Lung (tissue), 12 donors: Measurements from ENCODE around the gene ID1. TPM values are rescaled to one million over a fixed set of nuclear protein-coding genes. Genes with fewer than 3 reads are reported as not detected.
"Not testable (repeated sequence)": the region's sequence is repeated elsewhere in the genome, so short reads cannot be mapped to it uniquely, and the experiment has no call there.

Source experiments
- ATAC-seq: fragments of 200-7000 bp; cut with Tn5 transposase; one replicate; pipeline ENCODE4 v1.9.1; 2020; ENCODE audit warnings: moderate number of reproducible peaks; ENCODE audit not compliant: insufficient read depth, low FRiP score
- DNase-seq, 3 donors: peaks; one replicate each; pipeline ENCODE4 v3.0.0-alpha.2; 2013 to 2017
- H3K27ac ChIP-seq, 2 donors: one replicate each; pipeline ENCODE4 v1.5.1; 2013; ENCODE audit warnings: mild to moderate bottlenecking in 2 of 2, moderate library complexity in 2 of 2, control low read depth in 1 of 2, inconsistent platforms in 1 of 2, low read depth in 1 of 2, low read length in 1 of 2
- H3K27me3 ChIP-seq, 3 donors: one replicate each; pipeline ENCODE4 v1.5.1; 2013; ENCODE audit warnings: low read length in 2 of 3; ENCODE audit not compliant: control insufficient read depth in 3 of 3, insufficient read depth in 3 of 3
- H3K36me3 ChIP-seq, 4 donors: one replicate each; pipeline ENCODE4 v1.5.1; 2013; ENCODE audit warnings: low read length in 4 of 4, mild to moderate bottlenecking in 1 of 4, moderate library complexity in 1 of 4; ENCODE audit not compliant: control insufficient read depth in 4 of 4, insufficient read depth in 4 of 4
- H3K4me1 ChIP-seq, 5 donors: one replicate each; pipeline ENCODE4 v1.5.1; 2013; ENCODE audit warnings: low read length in 5 of 5, mild to moderate bottlenecking in 2 of 5, moderate library complexity in 1 of 5; ENCODE audit not compliant: control insufficient read depth in 5 of 5, insufficient read depth in 5 of 5
- H3K4me3 ChIP-seq: one replicate; pipeline ENCODE4 v1.5.1; 2013; ENCODE audit warnings: mild to moderate bottlenecking, control low read depth, moderate library complexity
- H3K9ac ChIP-seq, 2 donors: one replicate each; pipeline ENCODE4 v1.5.1; 2013; ENCODE audit warnings: low read length in 2 of 2, control low read depth in 1 of 2; ENCODE audit not compliant: insufficient read depth in 1 of 2
- H3K9me3 ChIP-seq, 4 donors: one replicate each; pipeline ENCODE4 v1.5.1; 2013; ENCODE audit warnings: low read length in 3 of 4, mild to moderate bottlenecking in 1 of 4, moderate library complexity in 1 of 4; ENCODE audit not compliant: control insufficient read depth in 4 of 4, insufficient read depth in 3 of 4
- WGBS, 2 donors: extraction: QIAGEN DNeasy Blood & Tissue Kit; methylation state at CpG; one replicate each; pipeline ENCODE4 v1.1.7; 2013; 5-methylcytosine and 5-hydroxymethylcytosine counted together
- polyA plus RNA-seq, 2 donors: library from polyadenylated mRNA; stranded (reverse); fragments of 200-250 nt; gene quantifications; one replicate each; pipeline ENCODE4 v1.2.1, GENCODE V29; 2013
- total RNA-seq, 2 donors: library from RNA; depleted of rRNA in 1 of 2; stranded (reverse); fragments of >200 nt in 1 of 2; gene quantifications; one replicate each; pipeline ENCODE4 v1.2.1, GENCODE V29; 2014 to 2021
- TF ChIP-seq, protein P1 (sequence below): IDR thresholded peaks from 2 replicates; pipeline ENCODE4 v1.5.1; 2012; ENCODE audit warnings: mild to moderate bottlenecking; ENCODE audit errors: control extremely low read depth, extremely low read depth
- donor health status: control.
- donor health status: control.
- donor health status: Bipolar disorder and iron deficiency.
- donor health status: healthy.
- donor health status: DM: yes; HTN: yes; CAD: no.

Gene ID1
- total and polyA plus RNA-seq, 4 donors = 251 to 824 (median 344) TPM

DNA sequence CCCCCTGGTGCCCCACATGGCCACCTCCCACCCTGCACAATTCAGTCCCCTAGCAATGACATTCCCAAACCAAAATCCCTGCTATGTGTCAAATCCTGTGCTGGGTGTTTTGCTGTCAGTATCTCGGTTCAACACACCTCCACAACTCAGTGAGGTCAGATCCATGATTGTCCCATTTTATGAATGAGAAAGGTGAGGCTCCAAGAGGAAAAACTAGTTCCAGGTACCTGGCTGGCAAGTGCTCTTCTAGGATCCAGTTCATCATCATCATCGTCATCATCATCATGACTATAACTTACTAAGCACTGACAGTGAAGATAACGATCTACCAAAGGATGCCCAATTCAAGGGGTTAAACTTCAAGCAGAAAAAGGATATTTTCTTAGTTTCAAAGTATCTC is 15.2 kb downstream of the ID1 start:
- Histone ChIP-seq H3K27ac (no peak overlapping the region), H3K9ac (no peak overlapping the region), H3K27me3 (no peaks in the 10 kb centered on the region), H3K4me3 (no peak overlapping the region), H3K9me3 (no peaks in the 10 kb centered on the region), H3K4me1 (peaks cover 0 to 1% (median 0%) of the 10 kb centered on the region in 5 donors), H3K36me3 (no peaks in the 10 kb centered on the region)
- TF ChIP-seq, protein P1, sequence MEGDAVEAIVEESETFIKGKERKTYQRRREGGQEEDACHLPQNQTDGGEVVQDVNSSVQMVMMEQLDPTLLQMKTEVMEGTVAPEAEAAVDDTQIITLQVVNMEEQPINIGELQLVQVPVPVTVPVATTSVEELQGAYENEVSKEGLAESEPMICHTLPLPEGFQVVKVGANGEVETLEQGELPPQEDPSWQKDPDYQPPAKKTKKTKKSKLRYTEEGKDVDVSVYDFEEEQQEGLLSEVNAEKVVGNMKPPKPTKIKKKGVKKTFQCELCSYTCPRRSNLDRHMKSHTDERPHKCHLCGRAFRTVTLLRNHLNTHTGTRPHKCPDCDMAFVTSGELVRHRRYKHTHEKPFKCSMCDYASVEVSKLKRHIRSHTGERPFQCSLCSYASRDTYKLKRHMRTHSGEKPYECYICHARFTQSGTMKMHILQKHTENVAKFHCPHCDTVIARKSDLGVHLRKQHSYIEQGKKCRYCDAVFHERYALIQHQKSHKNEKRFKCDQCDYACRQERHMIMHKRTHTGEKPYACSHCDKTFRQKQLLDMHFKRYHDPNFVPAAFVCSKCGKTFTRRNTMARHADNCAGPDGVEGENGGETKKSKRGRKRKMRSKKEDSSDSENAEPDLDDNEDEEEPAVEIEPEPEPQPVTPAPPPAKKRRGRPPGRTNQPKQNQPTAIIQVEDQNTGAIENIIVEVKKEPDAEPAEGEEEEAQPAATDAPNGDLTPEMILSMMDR = no peak
- ATAC-seq (no peak), DNase-seq (no peak)
- 87 to 92% methylated on average over 3 of the region's 3 CpGs for WGBS, 2 donors

DNA sequence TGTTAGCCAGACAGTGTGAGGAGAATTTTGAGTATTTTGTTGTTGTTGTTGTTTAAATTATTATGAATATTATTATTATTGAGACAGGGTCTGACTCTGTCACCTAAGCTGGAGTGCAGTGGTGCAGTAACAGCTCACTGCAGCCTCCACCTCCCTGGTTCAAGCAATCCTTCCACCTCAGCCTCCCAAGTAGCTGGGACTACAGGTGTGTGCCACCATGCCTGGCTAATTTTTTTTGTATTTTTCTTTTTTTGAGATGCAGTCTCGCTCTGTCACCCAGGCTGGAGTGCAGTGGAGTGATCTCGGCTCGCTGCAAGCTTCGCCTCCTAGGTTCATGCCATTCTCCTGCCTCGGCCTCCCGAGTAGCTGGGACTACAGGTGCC is 18.0 kb downstream of the ID1 start:
- H3K27ac ChIP-seq = peak overlapping the region in 1 of 2 donors; percentile 31
- H3K36me3 ChIP-seq, H3K27me3 ChIP-seq, H3K4me3 ChIP-seq, DNase-seq, H3K9ac ChIP-seq, H3K4me1 ChIP-seq, ATAC-seq, H3K9me3 ChIP-seq: not testable (repeated sequence)
- WGBS, 2 donors = 93 to 98% methylated on average over 6 of the region's 6 CpGs

DNA sequence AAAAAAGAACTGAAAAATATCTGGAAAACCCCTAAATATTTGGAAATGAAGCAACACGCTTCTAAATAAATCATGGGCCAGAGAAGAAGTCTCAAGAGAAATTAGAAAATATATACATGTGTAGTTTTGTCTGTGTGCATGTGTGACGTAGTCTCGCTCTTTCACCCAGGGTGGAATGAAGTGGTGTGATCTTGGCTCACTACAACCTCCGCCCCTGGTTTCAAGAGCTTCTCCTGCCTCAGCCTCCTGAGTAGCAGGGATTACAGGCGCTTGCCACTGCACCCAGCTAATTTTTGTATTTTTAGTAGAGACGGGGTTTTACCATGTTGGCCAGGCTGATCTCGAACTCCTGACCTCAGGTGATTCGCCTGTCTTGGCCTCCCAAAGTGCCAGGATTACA is 21.4 kb downstream of the ID1 start:
- H3K27ac ChIP-seq, H3K9ac ChIP-seq, H3K27me3 ChIP-seq, DNase-seq, ATAC-seq, H3K4me1 ChIP-seq, H3K36me3 ChIP-seq, H3K9me3 ChIP-seq, H3K4me3 ChIP-seq: not testable (repeated sequence)
- WGBS, 2 donors = 74 to 91% methylated on average over 8 of the region's 8 CpGs

DNA sequence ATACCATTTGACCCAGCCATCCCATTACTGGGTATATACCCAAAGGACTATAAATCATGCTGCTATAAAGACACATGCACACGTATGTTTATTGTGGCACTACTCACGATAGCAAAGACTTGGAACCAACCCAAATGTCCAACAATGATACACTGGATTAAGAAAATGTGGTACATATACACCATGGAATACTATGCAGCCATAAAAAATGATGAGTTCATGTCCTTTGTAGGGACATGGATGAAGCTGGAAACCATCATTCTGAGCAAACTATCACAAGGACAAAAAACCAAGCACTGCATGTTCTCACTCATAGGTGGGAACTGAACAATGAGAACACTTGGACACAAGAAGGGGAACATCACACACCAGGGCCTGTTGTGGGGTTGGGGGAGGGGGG is 23.0 kb downstream of the ID1 start:
- 73 to 83% methylated on average over 2 of the region's 2 CpGs for WGBS, 2 donors
- not testable (repeated sequence) for H3K27ac ChIP-seq, H3K9me3 ChIP-seq, ATAC-seq, DNase-seq, H3K4me1 ChIP-seq, H3K4me3 ChIP-seq, H3K36me3 ChIP-seq, H3K9ac ChIP-seq, H3K27me3 ChIP-seq

DNA sequence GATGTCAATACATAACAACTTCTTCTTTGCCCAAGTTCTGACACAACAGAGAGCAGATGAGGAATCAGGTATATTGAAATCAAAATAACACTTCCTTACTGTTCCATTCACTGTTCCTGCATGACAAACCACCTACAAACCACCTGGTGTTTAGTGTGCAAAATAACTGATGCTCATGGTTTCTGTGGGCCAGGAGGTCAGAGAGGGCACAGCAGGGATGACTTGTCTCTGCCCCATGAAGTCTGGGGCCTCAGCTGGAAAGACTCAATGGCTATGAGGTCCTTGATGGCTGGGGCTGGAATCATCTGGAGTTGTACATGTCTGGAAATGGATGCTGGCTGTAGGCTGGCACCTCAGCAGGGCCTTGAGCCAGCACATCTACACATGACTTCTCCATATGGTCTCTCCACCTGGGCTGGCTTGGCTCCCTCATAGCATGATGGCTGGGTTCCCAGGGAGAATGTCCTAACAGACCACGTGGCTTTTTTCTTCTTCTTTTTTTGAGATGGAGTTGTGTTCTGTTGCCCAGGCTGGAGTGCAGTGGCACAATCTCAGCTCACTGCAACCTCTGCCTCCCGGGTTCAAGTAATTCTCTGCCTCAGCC is 25.2 kb downstream of the ID1 start:
- TF ChIP-seq, protein P1 = no peak
- Histone ChIP-seq H3K36me3 (no peaks in the 10 kb centered on the region), H3K4me1 (peaks cover 0 to 18% (median 10%) of the 10 kb centered on the region in 5 donors), H3K27me3 (no peaks in the 10 kb centered on the region), H3K9me3 (no peaks in the 10 kb centered on the region), H3K9ac (no peak overlapping the region), H3K27ac (no peak overlapping the region), H3K4me3 (no peak overlapping the region)
- DNase-seq = peak in 1 of 3 donors; percentile 55
- WGBS, 2 donors = 33 to 40% methylated on average over 2 of the region's 2 CpGs
- ATAC-seq = no peak
